Panc1 (cell line): ENCODE results near the gene MFAP4. TPM values are rescaled to one million over a fixed set of nuclear protein-coding genes. Genes with fewer than 3 reads are reported as not detected.

Experiments
- ATAC-seq: fragments of 200-7000 bp; cut with Tn5 transposase; 2 replicates; pipeline ENCODE4 v1.9.1; 2020; ENCODE audit warnings: mild to moderate bottlenecking, moderate library complexity
- BruUV-seq: library from RNA; stranded (reverse); fragments of 400-500 nt; replicated peaks from 2 replicates; lab custom pipeline; 2021; lab: Mats Ljungman, UMichigan
- CTCF ChIA-PET: fragments of 300-600 bp; sonication (Branson Sonifier 250); formaldehyde crosslinking; loops from one replicate; lab custom pipeline; 2022; ENCODE audit warnings: antibody characterized with exemption; lab: Charles Lee
- POLR2A ChIA-PET: fragments of 300-600 bp; sonication (Branson Sonifier 250); formaldehyde crosslinking; loops from one replicate; lab custom pipeline; 2022; ENCODE audit warnings: antibody characterized with exemption; lab: Charles Lee
- DNase-seq: peaks from one replicate; pipeline ENCODE4 v3.0.0-alpha.2; 2010; ENCODE audit warnings: low read depth, low spot score
- H3K27ac ChIP-seq: 2 replicates; pipeline ENCODE4 v1.5.1; 2011; ENCODE audit warnings: mild to moderate bottlenecking, low read length, inconsistent platforms
- H3K27me3 ChIP-seq: fragments of 200-500 bp; sonication (Bioruptor generic); 2 replicates; pipeline ENCODE4 v1.6.0; 2014; ENCODE audit warnings: low read length, inconsistent platforms; ENCODE audit not compliant: control insufficient read depth, insufficient read depth
- H3K36me3 ChIP-seq: fragments of 200-500 bp; sonication (Bioruptor generic); 2 replicates; pipeline ENCODE4 v1.5.1; 2014; ENCODE audit warnings: inconsistent platforms, mild to moderate bottlenecking, low read length, moderate library complexity; ENCODE audit not compliant: control insufficient read depth, insufficient read depth
- H3K4me1 ChIP-seq: 2 replicates; pipeline ENCODE4 v1.5.1; 2011; ENCODE audit warnings: inconsistent platforms, mild to moderate bottlenecking, low read length, moderate library complexity; ENCODE audit not compliant: control insufficient read depth, insufficient read depth
- H3K4me3 ChIP-seq, 2 experiments: 2 replicates each; pipeline ENCODE4 v1.5.1; 2011 to 2012; ENCODE audit warnings: low read depth in 2 of 2, low read length in 2 of 2, mild to moderate bottlenecking in 2 of 2, inconsistent platforms in 1 of 2, moderate library complexity in 1 of 2
- H3K9me3 ChIP-seq: fragments of 200-500 bp; sonication (Bioruptor generic); 2 replicates; pipeline ENCODE4 v1.5.1; 2014; ENCODE audit warnings: low read depth, mild to moderate bottlenecking, inconsistent platforms, low read length, moderate library complexity; ENCODE audit not compliant: control insufficient read depth, insufficient read depth
- POLR2AphosphoS5 ChIP-seq: IDR thresholded peaks from 2 replicates; pipeline ENCODE4 v1.6.1; 2012; ENCODE audit warnings: mild to moderate bottlenecking, low read depth, low read length, moderate library complexity
- REST ChIP-seq, 2 experiments: IDR thresholded peaks; 2 replicates each; pipeline ENCODE4 v1.6.1; 2011 to 2012; ENCODE audit warnings: low read depth in 2 of 2, control low read depth in 1 of 2, low read length in 1 of 2, mild to moderate bottlenecking in 1 of 2, moderate library complexity in 1 of 2; ENCODE audit not compliant: insufficient read depth in 1 of 2
- SIN3A ChIP-seq: IDR thresholded peaks from 2 replicates; pipeline ENCODE4 v1.6.1; 2012; ENCODE audit warnings: low read depth, mild to moderate bottlenecking, low read length, moderate library complexity, borderline replicate concordance; ENCODE audit not compliant: insufficient read depth
- TCF7L2 ChIP-seq: IDR thresholded peaks from 2 replicates; pipeline ENCODE4 v1.6.1; 2011; ENCODE audit warnings: mild to moderate bottlenecking, low read depth, low read length, inconsistent platforms
- in situ Hi-C: cut with HindIII; loops from 2 replicates; pipeline ENCODE4 v1.10.0; 2016; ENCODE audit warnings: low sequenced_read_pairs, low pct_unique_long_range_greater_than_20kb
- intact Hi-C: fragments of 100-400 bp; cut with micrococcal nuclease; formaldehyde crosslinking; loops from one replicate; pipeline ENCODE4 v1.10.0; 2022; ENCODE audit not compliant: unreplicated experiment
- total RNA-seq: library from RNA; stranded (reverse); gene quantifications from one replicate; pipeline ENCODE4 v1.2.1, GENCODE V29; 2021; ENCODE audit not compliant: unreplicated experiment
- TF ChIP-seq, protein P1 (sequence below): fragments of 450-650 bp; IDR thresholded peaks from 2 replicates; pipeline ENCODE4 v1.5.1; 2017; ENCODE audit warnings: mild to moderate bottlenecking

MFAP4 gene
- total RNA-seq, 1 experiment from 2014 or later: 0.92 TPM

GRCh38 chr17:19404264-19404663 lies 17.3 kb upstream of the MFAP4 start:
- H3K4me1 ChIP-seq: no peaks in the 10 kb centered on the region
- H3K36me3 ChIP-seq: no peaks in the 10 kb centered on the region
- ChIA-PET CTCF (no interaction called here), POLR2A (no interaction called here)
- H3K27ac ChIP-seq: no peak overlapping the region
- no peaks in the 10 kb centered on the region for H3K27me3 ChIP-seq
- no TSS peak for BruUV-seq
- intact Hi-C loops (no loop called here), in situ Hi-C loops (no loop called here)
- DNase-seq: no peak
- no peaks in the 10 kb centered on the region for H3K9me3 ChIP-seq
- ATAC-seq: no peak
- TF ChIP-seq POLR2AphosphoS5: no peak
- TF ChIP-seq REST (IDR thresholded peaks at IDR 0.05; ENCODE audit: insufficient read depth in 1 of 2, low read depth in 2 of 2, low read length in 1 of 2): no peak
- TF ChIP-seq, protein P1, sequence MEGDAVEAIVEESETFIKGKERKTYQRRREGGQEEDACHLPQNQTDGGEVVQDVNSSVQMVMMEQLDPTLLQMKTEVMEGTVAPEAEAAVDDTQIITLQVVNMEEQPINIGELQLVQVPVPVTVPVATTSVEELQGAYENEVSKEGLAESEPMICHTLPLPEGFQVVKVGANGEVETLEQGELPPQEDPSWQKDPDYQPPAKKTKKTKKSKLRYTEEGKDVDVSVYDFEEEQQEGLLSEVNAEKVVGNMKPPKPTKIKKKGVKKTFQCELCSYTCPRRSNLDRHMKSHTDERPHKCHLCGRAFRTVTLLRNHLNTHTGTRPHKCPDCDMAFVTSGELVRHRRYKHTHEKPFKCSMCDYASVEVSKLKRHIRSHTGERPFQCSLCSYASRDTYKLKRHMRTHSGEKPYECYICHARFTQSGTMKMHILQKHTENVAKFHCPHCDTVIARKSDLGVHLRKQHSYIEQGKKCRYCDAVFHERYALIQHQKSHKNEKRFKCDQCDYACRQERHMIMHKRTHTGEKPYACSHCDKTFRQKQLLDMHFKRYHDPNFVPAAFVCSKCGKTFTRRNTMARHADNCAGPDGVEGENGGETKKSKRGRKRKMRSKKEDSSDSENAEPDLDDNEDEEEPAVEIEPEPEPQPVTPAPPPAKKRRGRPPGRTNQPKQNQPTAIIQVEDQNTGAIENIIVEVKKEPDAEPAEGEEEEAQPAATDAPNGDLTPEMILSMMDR: no peak
- H3K4me3 ChIP-seq: no peak overlapping the region

DNA sequence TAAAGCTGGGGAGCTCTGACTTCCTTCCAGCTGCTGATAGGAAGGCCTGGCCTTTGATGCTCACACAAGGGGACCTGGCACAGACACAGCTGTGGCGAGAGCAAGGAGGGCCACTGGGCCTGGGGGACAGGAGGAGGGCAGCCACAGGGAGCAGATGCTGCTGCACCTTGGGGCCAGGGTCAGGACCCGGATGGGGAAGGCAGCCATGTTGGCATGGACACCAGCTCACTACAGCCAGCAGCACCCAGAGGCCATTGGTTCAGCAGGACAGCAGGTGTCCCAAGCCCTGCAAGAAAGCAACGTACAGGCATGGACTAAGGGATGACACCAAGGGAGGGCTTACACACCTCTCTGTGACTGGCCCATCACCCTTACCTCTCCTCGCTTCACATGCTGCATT lies 16.0 kb upstream of the MFAP4 start:
- ChIA-PET CTCF (no interaction called here), POLR2A (no interaction called here)
- TF ChIP-seq, protein P1: no peak
- TF ChIP-seq POLR2AphosphoS5 (no peak), TCF7L2 (no peak), REST (IDR thresholded peaks at IDR 0.05; ENCODE audit: insufficient read depth in 1 of 2, low read depth in 2 of 2, low read length in 1 of 2) (no peak), SIN3A (no peak)
- intact Hi-C loops: no loop called here
- ATAC-seq (no peak), DNase-seq (no peak)
- Histone ChIP-seq H3K27ac (no peak overlapping the region), H3K36me3 (no peaks in the 10 kb centered on the region), H3K4me3 (no peak overlapping the region), H3K9me3 (no peaks in the 10 kb centered on the region), H3K27me3 (no peaks in the 10 kb centered on the region), H3K4me1 (no peaks in the 10 kb centered on the region)
- no TSS peak for BruUV-seq
- in situ Hi-C loops: no loop called here
